IPS DF 6.9 (cell line): ENCODE measurements around the gene VAMP5.

Experiments used
- DNase-seq: peaks from one replicate; pipeline ENCODE4 v3.0.0-alpha.2; 2013; ENCODE audit warnings: low read depth, low spot score
- H3K27ac ChIP-seq: one replicate; pipeline ENCODE4 v1.5.1; 2013; ENCODE audit warnings: low read length, control low read depth
- H3K27me3 ChIP-seq: 2 replicates; pipeline ENCODE4 v1.6.1; 2013; ENCODE audit warnings: mild to moderate bottlenecking, low read length; ENCODE audit not compliant: control insufficient read depth, insufficient read depth
- H3K36me3 ChIP-seq: 2 replicates; pipeline ENCODE4 v1.6.1; 2013; ENCODE audit warnings: low read length; ENCODE audit not compliant: control insufficient read depth, insufficient read depth
- H3K4me1 ChIP-seq: 2 replicates; pipeline ENCODE4 v1.6.1; 2013; ENCODE audit warnings: low read length; ENCODE audit not compliant: control insufficient read depth, insufficient read depth
- H3K4me3 ChIP-seq: 2 replicates; pipeline ENCODE4 v1.5.1; 2013; ENCODE audit warnings: mild to moderate bottlenecking, low read length
- H3K9me3 ChIP-seq: 2 replicates; pipeline ENCODE4 v1.6.1; 2013; ENCODE audit warnings: low read length, inconsistent platforms; ENCODE audit not compliant: control insufficient read depth, insufficient read depth
- WGBS: extraction: QIAGEN DNeasy Blood & Tissue Kit; methylation state at CpG from one replicate; pipeline ENCODE4 v1.1.7; 2013; ENCODE audit warnings: mixed read lengths, missing lambda C conversion rate; ENCODE audit not compliant: insufficient read length, insufficient coverage; 5-methylcytosine and 5-hydroxymethylcytosine counted together

VAMP5 gene

GRCh38 chr2:85566265-85566664, 18.0 kb upstream of the VAMP5 start:
- WGBS: no CpG with 5 or more reads among the region's 4 CpGs
- H3K4me1 ChIP-seq: no peaks in the 10 kb centered on the region
- no peak overlapping the region for H3K27ac ChIP-seq
- peaks cover 9% of the 10 kb centered on the region for H3K27me3 ChIP-seq
- no peak overlapping the region for H3K4me3 ChIP-seq
- H3K9me3 ChIP-seq: no peaks in the 10 kb centered on the region
- H3K36me3 ChIP-seq: no peaks in the 10 kb centered on the region
- DNase-seq: no peak

- peaks cover 6% of the 10 kb centered on the region for H3K27me3 ChIP-seq
- peaks cover 5% of the 10 kb centered on the region for H3K4me1 ChIP-seq
- no peaks in the 10 kb centered on the region for H3K9me3 ChIP-seq
- no peaks in the 10 kb centered on the region for H3K36me3 ChIP-seq
- WGBS: no CpG with 5 or more reads among the region's 8 CpGs
- H3K27ac ChIP-seq: no peak overlapping the region
- DNase-seq: no peak
- no peak overlapping the region for H3K4me3 ChIP-seq
Measured at GRCh38 chr2:85575739-85576138, 8.5 kb upstream of the VAMP5 start.

GRCh38 chr2:85577063-85577385, 7.2 kb upstream of the VAMP5 start:
- no CpG with 5 or more reads among the region's 3 CpGs for whole genome bisulfite sequencing
- H3K4me3 ChIP-seq: no peak overlapping the region

GRCh38 chr2:85577386-85578242, 6.6 kb upstream of the VAMP5 start, which contains the start of gene VAMP8:
VAMP8 (plus strand) TSS chr2:85577586; CDS start chr2:85577647, 61 bp downstream.
- Histone ChIP-seq H3K36me3 (no peaks in the 10 kb centered on the region), H3K27me3 (no peaks in the 10 kb centered on the region), H3K27ac (no peak within 1 kb of the TSS), H3K4me1 (peaks cover 5% of the 10 kb centered on the region), H3K4me3 (peak within 1 kb of the TSS; percentile 30; the same call in 1 of the 2 replicates), H3K9me3 (no peaks in the 10 kb centered on the region)
- DNase-seq: peak; percentile 52
- no CpG with 5 or more reads among the region's 19 CpGs for WGBS

More at GRCh38 chr2:85577063-85577385, 7.2 kb upstream of the VAMP5 start:
- Histone ChIP-seq H3K9me3 (no peaks in the 10 kb centered on the region), H3K4me1 (peaks cover 5% of the 10 kb centered on the region), H3K36me3 (no peaks in the 10 kb centered on the region), H3K27me3 (no peaks in the 10 kb centered on the region), H3K27ac (no peak overlapping the region)
- DNase-seq: no peak

GRCh38 chr2:85578243-85579180, 5.7 kb upstream of the VAMP5 start:
- whole genome bisulfite sequencing: no CpG with 5 or more reads among the region's 19 CpGs
- no peak overlapping the region for H3K27ac ChIP-seq
- DNase-seq: no peak

GRCh38 chr2:85579266-85579935, 4.8 kb upstream of the VAMP5 start:
- no peak for DNase-seq
- Histone ChIP-seq H3K36me3 (no peaks in the 10 kb centered on the region), H3K4me3 (no peak overlapping the region), H3K27me3 (peaks cover 5% of the 10 kb centered on the region; the same call in 1 of the 2 replicates), H3K27ac (no peak overlapping the region), H3K4me1 (peaks cover 5% of the 10 kb centered on the region), H3K9me3 (no peaks in the 10 kb centered on the region)
- WGBS: no CpG with 5 or more reads among the region's 6 CpGs

More at GRCh38 chr2:85578243-85579180, 5.7 kb upstream of the VAMP5 start:
- Histone ChIP-seq H3K36me3 (no peaks in the 10 kb centered on the region), H3K9me3 (no peaks in the 10 kb centered on the region), H3K4me1 (peaks cover 5% of the 10 kb centered on the region), H3K27me3 (no peaks in the 10 kb centered on the region; the same call in 1 of the 2 replicates), H3K4me3 (no peak overlapping the region; the same call in 1 of the 2 replicates)

- Histone ChIP-seq H3K27ac (no peak overlapping the region), H3K36me3 (no peaks in the 10 kb centered on the region), H3K9me3 (no peaks in the 10 kb centered on the region), H3K4me1 (peaks cover 5% of the 10 kb centered on the region), H3K27me3 (peaks cover 9% of the 10 kb centered on the region; the same call in 1 of the 2 replicates), H3K4me3 (no peak overlapping the region)
- no CpG with 5 or more reads among the region's 3 CpGs for WGBS
- no peak for DNase-seq
Measured at GRCh38 chr2:85580206-85580605, 4.0 kb upstream of the VAMP5 start.

GRCh38 chr2:85582492-85582891, 1.7 kb upstream of the VAMP5 start:
- WGBS: no CpG with 5 or more reads among the region's 1 CpG
- Histone ChIP-seq H3K27me3 (peaks cover 9% of the 10 kb centered on the region; the same call in 1 of the 2 replicates), H3K27ac (no peak overlapping the region), H3K4me1 (peaks cover 5% of the 10 kb centered on the region), H3K4me3 (no peak overlapping the region), H3K36me3 (no peaks in the 10 kb centered on the region), H3K9me3 (no peaks in the 10 kb centered on the region)
- DNase-seq: no peak

- peaks cover 4% of the 10 kb centered on the region for H3K4me1 ChIP-seq
- peaks cover 9% of the 10 kb centered on the region; the same call in 1 of the 2 replicates for H3K27me3 ChIP-seq
- no peak for DNase-seq
- no peaks in the 10 kb centered on the region for H3K9me3 ChIP-seq
- H3K4me3 ChIP-seq: peak overlapping the region; percentile 28; the same call in 1 of the 2 replicates
- H3K27ac ChIP-seq: no peak overlapping the region
- WGBS: no CpG with 5 or more reads among the region's 16 CpGs
- no peaks in the 10 kb centered on the region; the same call in 1 of the 2 replicates for H3K36me3 ChIP-seq
Measured at GRCh38 chr2:85583667-85584353, 421 bp upstream of the VAMP5 start.
